ENCODE results near the gene TTLL11.

- no peak for TF ChIP-seq CTCF (IDR thresholded peaks at IDR 0.05)
- TF ChIP-seq POLR2A (IDR thresholded peaks at IDR 0.05) = no peak
Measured at GRCh38 chr9:121926351-121926801, 166.7 kb downstream of the TTLL11 start.

Data from Peyer's patch (tissue), 4 donors.